GM18858 (cell line): Measurements from ENCODE around the gene HMGCLL1.

Source experiments
- ATAC-seq: cut with Tn5 transposase; IDR thresholded peaks from one replicate; pipeline ENCODE4 v1.9.1; 2021; ENCODE audit not compliant: unreplicated experiment

The HMGCLL1 gene

GRCh38 chr6:55578537-55579363 lies at the start of gene HMGCLL1:
HMGCLL1 (minus strand) TSS chr6:55579192; CDS start chr6:55579055, 137 bp downstream.
- ATAC-seq: no peak

GRCh38 chr6:55621993-55622392 lies 43.0 kb upstream of the HMGCLL1 start:
- ATAC-seq: no peak

- no peak for ATAC-seq
Measured at GRCh38 chr6:55621244-55621643, 42.3 kb upstream of the HMGCLL1 start.

- peak; percentile 81 for ATAC-seq
Measured at GRCh38 chr6:55617272-55617671, 38.3 kb upstream of the HMGCLL1 start.

- ATAC-seq: no peak
Measured at GRCh38 chr6:55604021-55604420, 25.0 kb upstream of the HMGCLL1 start.

GRCh38 chr6:55601120-55601519 lies 22.1 kb upstream of the HMGCLL1 start:
- no peak for ATAC-seq

GRCh38 chr6:55594442-55594841 lies 15.4 kb upstream of the HMGCLL1 start:
- no peak for ATAC-seq

GRCh38 chr6:55584654-55585354 lies 5.8 kb upstream of the HMGCLL1 start:
- ATAC-seq: no peak

- ATAC-seq: no peak
Measured at GRCh38 chr6:55576811-55577210, 2.2 kb downstream of the HMGCLL1 start.

- no peak for ATAC-seq
Measured at GRCh38 chr6:55574556-55574955, 4.4 kb downstream of the HMGCLL1 start.

- ATAC-seq: no peak
Measured at GRCh38 chr6:55569638-55570037, 9.4 kb downstream of the HMGCLL1 start.

GRCh38 chr6:55568808-55569439 lies 10.1 kb downstream of the HMGCLL1 start:
- ATAC-seq: no peak

GRCh38 chr6:55567558-55567957 lies 11.4 kb downstream of the HMGCLL1 start:
- no peak for ATAC-seq

GRCh38 chr6:55566036-55566710 lies 12.8 kb downstream of the HMGCLL1 start:
- ATAC-seq: no peak

- ATAC-seq: no peak
Measured at GRCh38 chr6:55562318-55562717, 16.7 kb downstream of the HMGCLL1 start.

GRCh38 chr6:55560290-55560885 lies 18.6 kb downstream of the HMGCLL1 start:
- no peak for ATAC-seq

GRCh38 chr6:55557146-55557545 lies 21.8 kb downstream of the HMGCLL1 start:
- ATAC-seq: no peak

GRCh38 chr6:55545791-55546190 lies 33.2 kb downstream of the HMGCLL1 start:
- no peak for ATAC-seq

- ATAC-seq: no peak
Measured at GRCh38 chr6:55543633-55544309, 35.2 kb downstream of the HMGCLL1 start.

- ATAC-seq: no peak
Measured at GRCh38 chr6:55541024-55541423, 38.0 kb downstream of the HMGCLL1 start.
